ENCODE measurements around the gene INVS.

The INVS gene

GRCh38 chr9:100346836-100347235 is 247.8 kb downstream of the INVS start:
- DNase-seq: no peak

- no peak for DNase-seq
Measured at GRCh38 chr9:100350188-100350587, 251.1 kb downstream of the INVS start.
